BJ (cell line): ENCODE results near the gene SLAMF7. TPM values are rescaled to one million over a fixed set of nuclear protein-coding genes. Genes with fewer than 3 reads are reported as not detected.

ENCODE experiments used
- CTCF ChIA-PET: fragments of 350-600 bp; formaldehyde crosslinking; extraction: SDS; loops from one replicate; lab custom pipeline; 2021; ENCODE audit warnings: antibody characterized with exemption, inconsistent platforms; lab: Yijun Ruan, JAX
- POLR2A ChIA-PET: fragments of 300-600 bp; sonication (Branson Sonifier 250); formaldehyde crosslinking; extraction: SDS; loops from one replicate; lab custom pipeline; 2021; ENCODE audit warnings: antibody characterized with exemption; lab: Charles Lee
- DNase-seq: peaks from one replicate; pipeline ENCODE4 v3.0.0-alpha.2; 2011; ENCODE audit warnings: low read depth
- H3K27me3 ChIP-seq: 2 replicates; pipeline ENCODE4 v1.6.0; 2011; ENCODE audit warnings: low read length; ENCODE audit not compliant: control insufficient read depth, insufficient read depth
- H3K36me3 ChIP-seq: 2 replicates; pipeline ENCODE4 v1.5.1; 2011; ENCODE audit warnings: low read length; ENCODE audit not compliant: control insufficient read depth, insufficient read depth
- H3K4me3 ChIP-seq: 2 replicates; pipeline ENCODE4 v1.5.1; 2011; ENCODE audit warnings: low read depth, mild to moderate bottlenecking, control low read depth, low read length
- polyA plus RNA-seq: library from polyadenylated mRNA; depleted of rRNA; stranded (reverse); fragments of >200 nt; gene quantifications from 2 replicates; pipeline ENCODE4 v1.2.3, GENCODE V29; 2011; rRNA removed
- TF ChIP-seq, protein P1 (sequence below): IDR thresholded peaks from 2 replicates; pipeline ENCODE4 v1.5.1; 2011; ENCODE audit warnings: low read depth, mild to moderate bottlenecking, control low read depth, inconsistent platforms, low read length, moderate library complexity; ENCODE audit not compliant: insufficient read depth

Gene SLAMF7
- polyA plus RNA-seq, 1 experiment, result not detected

DNA sequence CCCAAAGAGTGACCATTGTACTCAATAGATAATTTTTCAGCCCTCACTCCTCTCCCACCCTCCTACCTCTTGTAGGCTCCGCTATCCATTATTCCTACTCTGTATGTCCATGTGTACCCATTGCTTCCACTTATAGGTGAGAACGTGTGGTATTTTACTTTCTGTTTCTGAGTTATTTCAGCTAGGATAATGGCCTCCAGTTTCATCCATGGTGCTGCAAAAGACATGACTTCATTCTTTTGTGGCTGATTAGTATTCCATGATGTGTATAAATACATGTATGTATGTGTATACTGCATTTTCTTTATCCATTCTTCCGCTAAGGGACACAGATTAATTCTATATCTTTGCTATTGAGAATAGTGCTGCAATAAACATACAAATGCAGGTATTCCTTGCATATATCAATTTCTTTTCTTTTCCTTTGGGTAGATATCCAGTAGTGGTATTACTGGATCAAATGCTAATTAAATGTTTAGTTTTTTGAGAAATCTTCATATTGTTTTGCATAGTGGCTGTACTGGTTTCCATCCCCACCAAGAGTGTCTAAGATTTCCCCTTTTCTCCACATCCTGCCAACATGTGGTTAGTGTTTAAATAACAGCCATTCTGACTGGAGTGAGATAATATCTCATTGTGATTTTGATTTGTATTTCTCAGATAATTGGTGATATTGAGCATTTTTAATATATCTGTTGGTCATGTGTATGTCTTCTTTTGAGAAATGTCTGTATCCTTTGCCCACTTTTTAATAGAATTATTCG is 61.8 kb downstream of the SLAMF7 start:
- POLR2A ChIA-PET, result no interaction called here
- no peak overlapping the region for H3K4me3 ChIP-seq
- TF ChIP-seq, protein P1, sequence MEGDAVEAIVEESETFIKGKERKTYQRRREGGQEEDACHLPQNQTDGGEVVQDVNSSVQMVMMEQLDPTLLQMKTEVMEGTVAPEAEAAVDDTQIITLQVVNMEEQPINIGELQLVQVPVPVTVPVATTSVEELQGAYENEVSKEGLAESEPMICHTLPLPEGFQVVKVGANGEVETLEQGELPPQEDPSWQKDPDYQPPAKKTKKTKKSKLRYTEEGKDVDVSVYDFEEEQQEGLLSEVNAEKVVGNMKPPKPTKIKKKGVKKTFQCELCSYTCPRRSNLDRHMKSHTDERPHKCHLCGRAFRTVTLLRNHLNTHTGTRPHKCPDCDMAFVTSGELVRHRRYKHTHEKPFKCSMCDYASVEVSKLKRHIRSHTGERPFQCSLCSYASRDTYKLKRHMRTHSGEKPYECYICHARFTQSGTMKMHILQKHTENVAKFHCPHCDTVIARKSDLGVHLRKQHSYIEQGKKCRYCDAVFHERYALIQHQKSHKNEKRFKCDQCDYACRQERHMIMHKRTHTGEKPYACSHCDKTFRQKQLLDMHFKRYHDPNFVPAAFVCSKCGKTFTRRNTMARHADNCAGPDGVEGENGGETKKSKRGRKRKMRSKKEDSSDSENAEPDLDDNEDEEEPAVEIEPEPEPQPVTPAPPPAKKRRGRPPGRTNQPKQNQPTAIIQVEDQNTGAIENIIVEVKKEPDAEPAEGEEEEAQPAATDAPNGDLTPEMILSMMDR, result no peak
- H3K36me3 ChIP-seq, result no peaks in the 10 kb centered on the region
- CTCF ChIA-PET, result no interaction called here
- DNase-seq, result no peak
- H3K27me3 ChIP-seq, result no peaks in the 10 kb centered on the region

DNA sequence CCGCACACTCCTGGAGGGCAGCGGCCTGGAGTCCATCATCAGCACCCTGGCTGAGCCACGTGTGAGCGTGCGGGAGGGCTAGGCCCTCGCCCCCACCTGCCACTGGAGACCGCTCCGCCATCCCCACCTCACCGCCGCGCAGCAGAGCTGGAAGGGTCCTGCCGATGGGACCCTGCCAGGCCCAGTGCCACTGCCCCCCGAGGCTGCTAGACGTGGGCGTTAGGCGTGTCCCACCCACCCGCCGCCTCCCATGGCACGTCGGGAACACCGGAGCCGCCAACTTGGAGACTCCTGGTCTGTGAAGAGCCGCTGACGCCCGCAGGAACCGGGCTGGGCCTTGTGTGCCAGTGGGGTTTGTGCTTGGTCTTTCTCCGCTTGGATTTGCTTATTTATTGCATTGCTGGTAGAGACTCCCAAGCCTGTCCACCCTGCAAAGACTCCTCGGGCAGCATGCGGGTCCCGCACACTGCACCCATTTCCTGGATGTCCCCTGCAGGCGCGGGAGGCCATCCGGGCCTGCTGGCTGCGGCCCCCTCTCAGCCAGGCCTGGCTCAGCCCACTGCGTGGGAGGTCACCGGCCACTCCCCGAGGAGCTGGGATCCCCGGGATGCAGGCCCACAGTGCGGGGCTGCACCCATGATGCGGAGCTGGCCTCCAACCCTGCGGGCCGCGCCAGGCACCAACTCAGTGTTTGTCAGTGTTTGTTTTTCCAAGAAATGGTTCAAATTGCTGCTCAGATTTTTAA is 63.0 kb downstream of the SLAMF7 start:
- no peak for DNase-seq
- Histone ChIP-seq H3K36me3 (no peaks in the 10 kb centered on the region), H3K27me3 (no peaks in the 10 kb centered on the region), H3K4me3 (no peak overlapping the region)
- TF ChIP-seq, protein P1, result no peak
- POLR2A ChIA-PET, result no interaction called here
- CTCF ChIA-PET, result no interaction called here

Other genes with a start within 250 kb of the SLAMF7 start
- gene SLAMF6, start 216.0 kb upstream of the SLAMF7 start, polyA plus RNA-seq, result not detected in 2 replicates
- gene CD84, start 159.8 kb upstream of the SLAMF7 start, polyA plus RNA-seq, result not detected in 2 replicates
- not detected in 2 replicates for gene SLAMF1, start 92.2 kb upstream of the SLAMF7 start, polyA plus RNA-seq
- gene CD48, start 27.4 kb upstream of the SLAMF7 start, polyA plus RNA-seq, result not detected in 2 replicates
- gene LY9, start 56.9 kb downstream of the SLAMF7 start, polyA plus RNA-seq, result not detected in 2 replicates
- not detected in 2 replicates for gene CD244, start 123.6 kb downstream of the SLAMF7 start, polyA plus RNA-seq
- gene ITLN1, start 145.9 kb downstream of the SLAMF7 start, polyA plus RNA-seq, result not detected in 2 replicates
- not detected in 2 replicates for gene ITLN2, start 215.6 kb downstream of the SLAMF7 start, polyA plus RNA-seq